SJCRH30 (cell line): ENCODE data around the gene IMP4. TPM values are rescaled to one million over a fixed set of nuclear protein-coding genes. Genes with fewer than 3 reads are reported as not detected.
"Not testable (repeated sequence)": the region's sequence is repeated elsewhere in the genome, so short reads cannot be mapped to it uniquely, and the experiment has no call there.

Experiments used
- DNase-seq, 2 experiments: peaks; one replicate each; pipeline ENCODE4 v3.0.0-alpha.2; 2015 to 2020
- H3K27ac ChIP-seq: fragments of 250-450 bp; sonication (Bioruptor Pico); 2 replicates; pipeline ENCODE4 v1.5.1; 2020; ENCODE audit warnings: mild to moderate bottlenecking, moderate library complexity
- H3K27me3 ChIP-seq: fragments of 250-450 bp; sonication (Bioruptor Pico); 2 replicates; pipeline ENCODE4 v1.5.1; 2020; ENCODE audit warnings: mild to moderate bottlenecking, moderate library complexity
- H3K36me3 ChIP-seq: fragments of 250-450 bp; sonication (Bioruptor Pico); 2 replicates; pipeline ENCODE4 v1.5.1; 2020; ENCODE audit warnings: mild to moderate bottlenecking, moderate library complexity
- H3K4me1 ChIP-seq: fragments of 250-450 bp; sonication (Bioruptor Pico); 2 replicates; pipeline ENCODE4 v1.5.1; 2020; ENCODE audit warnings: mild to moderate bottlenecking, moderate library complexity
- H3K4me3 ChIP-seq: fragments of 250-450 bp; sonication (Bioruptor Pico); 2 replicates; pipeline ENCODE4 v1.5.1; 2020; ENCODE audit warnings: mild to moderate bottlenecking, moderate library complexity
- H3K9me3 ChIP-seq: fragments of 250-450 bp; sonication (Bioruptor Pico); replicated peaks from 2 replicates; pipeline ENCODE4 v1.5.1; 2020; ENCODE audit warnings: mild to moderate bottlenecking, moderate library complexity
- total RNA-seq: library from RNA; depleted of rRNA; stranded (reverse); fragments of >200 nt; shearing (Covaris generic); gene quantifications from 2 replicates; pipeline ENCODE4 v1.2.3, GENCODE V29; 2014

Gene IMP4
- total RNA-seq, 1 experiment from 2014 or later: 77.6 TPM

GRCh38 chr2:130327703-130328527 lies 14.8 kb upstream of the IMP4 start:
- DNase-seq: peak in 1 of 2 experiments; percentile 17
- H3K4me3 ChIP-seq: no peak overlapping the region
- H3K4me1 ChIP-seq: no peaks in the 10 kb centered on the region
- no peaks in the 10 kb centered on the region for H3K9me3 ChIP-seq
- H3K36me3 ChIP-seq: no peaks in the 10 kb centered on the region
- H3K27ac ChIP-seq: no peak overlapping the region
- peaks cover 9% of the 10 kb centered on the region; the same call in 1 of the 2 replicates for H3K27me3 ChIP-seq

DNA sequence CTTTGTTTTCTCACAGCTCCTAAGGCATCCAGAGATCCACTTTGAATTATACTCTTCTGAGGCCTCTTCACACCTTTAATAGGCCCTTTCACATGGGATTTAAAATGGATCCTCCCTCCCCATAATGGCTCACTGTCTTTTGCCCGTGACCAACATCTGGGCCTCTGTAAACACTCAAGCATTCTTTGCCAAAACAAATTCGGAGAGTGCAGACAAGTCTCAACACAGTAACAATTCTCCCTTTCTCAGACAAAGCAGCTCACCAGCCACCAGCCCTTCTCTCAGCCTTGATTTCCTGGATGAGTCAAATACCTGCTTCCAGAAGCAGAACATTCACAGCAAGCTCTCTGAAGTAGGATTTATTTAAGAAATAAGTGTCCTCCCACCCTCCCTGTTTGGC lies 14.0 kb upstream of the IMP4 start:
- peaks cover 9% of the 10 kb centered on the region; the same call in 1 of the 2 replicates for H3K27me3 ChIP-seq
- H3K27ac ChIP-seq: no peak overlapping the region
- no peak overlapping the region for H3K4me3 ChIP-seq
- H3K36me3 ChIP-seq: no peaks in the 10 kb centered on the region
- H3K9me3 ChIP-seq: no peaks in the 10 kb centered on the region
- DNase-seq: no peak
- no peaks in the 10 kb centered on the region for H3K4me1 ChIP-seq

DNA sequence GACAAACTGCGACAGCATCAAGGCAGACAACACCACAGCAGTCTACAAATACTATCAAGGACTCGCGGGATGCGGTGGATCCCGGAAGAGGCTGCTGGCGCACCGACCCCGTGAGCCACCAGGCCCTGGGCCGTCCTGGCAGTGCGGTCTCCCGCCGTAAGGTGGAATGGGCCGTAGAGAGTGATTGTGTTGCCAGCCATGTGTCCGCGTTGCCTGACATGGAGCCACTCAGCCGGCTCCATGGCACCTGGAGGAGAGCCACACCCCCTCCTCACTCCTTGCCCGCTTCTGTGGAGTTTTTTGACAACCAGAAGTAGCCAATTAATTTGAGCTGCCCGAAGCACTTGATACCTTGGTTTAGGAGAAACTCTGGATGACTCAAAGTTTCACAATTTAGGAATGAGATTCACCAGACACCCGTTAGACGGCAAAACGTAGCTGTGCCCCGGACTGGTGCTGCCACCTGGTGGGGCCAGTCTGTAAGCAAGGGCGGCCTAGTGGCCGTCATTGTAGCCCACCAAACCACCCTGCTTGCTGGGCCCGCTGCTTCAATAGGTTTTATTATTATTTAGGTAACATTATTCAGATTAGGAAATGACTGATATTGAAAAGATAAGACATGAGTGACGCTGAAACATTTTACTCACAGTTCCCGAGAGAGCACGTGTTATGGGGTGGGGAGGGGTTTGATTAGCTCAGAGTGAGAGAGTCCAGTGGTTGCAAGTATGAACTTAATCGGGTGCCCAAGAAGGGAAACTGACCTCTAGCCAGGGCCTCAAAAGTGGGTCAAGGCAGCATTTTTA lies 10.2 kb upstream of the IMP4 start:
- Histone ChIP-seq H3K27me3 (peaks cover 9% of the 10 kb centered on the region; the same call in 1 of the 2 replicates), H3K9me3 (no peaks in the 10 kb centered on the region), H3K4me1 (no peaks in the 10 kb centered on the region), H3K36me3 (no peaks in the 10 kb centered on the region), H3K4me3 (no peak overlapping the region), H3K27ac (no peak overlapping the region)
- peak; percentile 63 to 79 for DNase-seq

- H3K27ac ChIP-seq, H3K4me1 ChIP-seq, H3K27me3 ChIP-seq, H3K36me3 ChIP-seq, H3K4me3 ChIP-seq, DNase-seq, H3K9me3 ChIP-seq: not testable (repeated sequence)
Measured at GRCh38 chr2:130333253-130333652, 9.4 kb upstream of the IMP4 start.

DNA sequence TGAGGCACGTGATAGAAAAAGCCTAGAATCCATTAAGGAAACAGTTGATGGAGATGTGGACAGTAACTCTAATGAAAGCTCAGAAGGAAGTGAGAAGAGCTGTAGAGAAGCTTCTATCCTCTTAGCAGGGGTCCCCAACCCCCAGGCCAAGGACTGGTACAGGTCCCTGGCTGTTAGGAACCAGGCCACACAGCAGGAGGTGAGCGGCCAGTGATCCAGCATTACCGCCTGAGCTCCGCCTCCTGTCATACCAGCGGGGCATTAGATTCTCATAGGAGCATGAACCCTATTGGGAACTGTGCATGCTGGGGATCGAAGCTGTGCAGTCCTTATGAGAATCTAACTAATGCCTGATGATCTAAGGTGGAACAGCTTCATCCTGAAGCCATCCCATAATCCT lies 8.7 kb upstream of the IMP4 start:
- Histone ChIP-seq H3K36me3 (no peaks in the 10 kb centered on the region), H3K27me3 (peaks cover 9% of the 10 kb centered on the region; the same call in 1 of the 2 replicates)
- DNase-seq: no peak

GRCh38 chr2:130335226-130335625 lies 7.5 kb upstream of the IMP4 start:
- H3K4me1 ChIP-seq: no peaks in the 10 kb centered on the region
- H3K27me3 ChIP-seq: peaks cover 5% of the 10 kb centered on the region; the same call in 1 of the 2 replicates
- H3K9me3 ChIP-seq: no peaks in the 10 kb centered on the region
- no peaks in the 10 kb centered on the region for H3K36me3 ChIP-seq
- no peak for DNase-seq
- H3K4me3 ChIP-seq: no peak overlapping the region
- H3K27ac ChIP-seq: no peak overlapping the region

More for the DNA sequence above, 8.7 kb upstream of the IMP4 start:
- Histone ChIP-seq H3K9me3 (no peaks in the 10 kb centered on the region), H3K4me1 (no peaks in the 10 kb centered on the region), H3K27ac (no peak overlapping the region), H3K4me3 (no peak overlapping the region)

DNA sequence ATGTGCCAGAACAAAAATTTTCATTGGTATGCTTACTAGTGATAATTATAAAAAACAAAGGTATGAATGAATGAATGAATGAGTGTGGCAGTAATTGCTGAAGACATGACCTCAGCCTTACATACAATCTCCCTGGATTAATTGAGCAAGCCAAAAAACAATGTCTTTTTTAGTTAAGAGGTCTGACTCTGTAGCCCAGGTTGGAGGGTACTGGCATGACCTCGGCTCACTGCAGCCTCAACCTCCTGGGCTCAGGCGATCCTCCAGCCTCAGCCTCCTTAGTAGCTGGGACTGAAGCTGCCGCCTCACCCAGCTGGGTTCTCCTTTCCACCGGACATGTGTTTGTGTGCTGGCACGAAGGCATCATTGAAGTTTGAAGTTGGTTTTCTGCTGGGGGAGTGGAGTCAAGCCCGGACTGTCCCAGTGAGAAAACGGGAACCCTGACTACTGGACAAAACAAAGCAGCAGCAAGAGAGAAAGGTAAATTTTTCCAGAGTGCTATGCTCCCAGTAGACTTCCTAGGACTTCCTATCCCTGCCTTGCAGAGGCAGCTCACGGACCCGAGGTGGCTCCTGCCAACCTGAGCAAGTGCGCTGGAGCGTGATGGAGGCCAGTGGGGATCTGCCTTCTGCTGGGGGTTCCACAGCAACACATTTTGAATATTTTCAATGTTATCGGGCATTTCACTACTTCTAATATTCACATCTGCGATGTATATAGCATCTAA lies 6.4 kb upstream of the IMP4 start:
- H3K27me3 ChIP-seq: peaks cover under 1% of the 10 kb centered on the region; the same call in 1 of the 2 replicates
- H3K36me3 ChIP-seq: no peaks in the 10 kb centered on the region
- H3K27ac ChIP-seq: no peak overlapping the region
- H3K4me1 ChIP-seq: peaks cover 2% of the 10 kb centered on the region; the same call in 1 of the 2 replicates
- H3K4me3 ChIP-seq: no peak overlapping the region
- no peaks in the 10 kb centered on the region for H3K9me3 ChIP-seq
- no peak for DNase-seq

GRCh38 chr2:130336877-130337734 lies 5.6 kb upstream of the IMP4 start:
- no peaks in the 10 kb centered on the region for H3K36me3 ChIP-seq
- no peaks in the 10 kb centered on the region; the same call in 1 of the 2 replicates for H3K27me3 ChIP-seq
- no peaks in the 10 kb centered on the region for H3K9me3 ChIP-seq
- no peak for DNase-seq
- no peak overlapping the region for H3K4me3 ChIP-seq
- no peak overlapping the region for H3K27ac ChIP-seq
- H3K4me1 ChIP-seq: peaks cover 3% of the 10 kb centered on the region; the same call in 1 of the 2 replicates

GRCh38 chr2:130337735-130338325 lies 4.9 kb upstream of the IMP4 start:
- Histone ChIP-seq H3K36me3 (no peaks in the 10 kb centered on the region), H3K27ac (no peak overlapping the region), H3K4me1 (peaks cover 3% of the 10 kb centered on the region; the same call in 1 of the 2 replicates), H3K27me3 (no peaks in the 10 kb centered on the region; the same call in 1 of the 2 replicates), H3K9me3 (no peaks in the 10 kb centered on the region), H3K4me3 (no peak overlapping the region)
- DNase-seq: no peak

GRCh38 chr2:130338793-130339345 lies 3.8 kb upstream of the IMP4 start:
- Histone ChIP-seq H3K4me1 (peaks cover 3% of the 10 kb centered on the region; the same call in 1 of the 2 replicates), H3K27me3 (no peaks in the 10 kb centered on the region), H3K9me3 (no peaks in the 10 kb centered on the region), H3K4me3 (no peak overlapping the region), H3K36me3 (no peaks in the 10 kb centered on the region), H3K27ac (no peak overlapping the region)
- DNase-seq: no peak

- peaks cover 3% of the 10 kb centered on the region; the same call in 1 of the 2 replicates for H3K4me1 ChIP-seq
- no peaks in the 10 kb centered on the region for H3K9me3 ChIP-seq
- DNase-seq: no peak
- no peaks in the 10 kb centered on the region for H3K27me3 ChIP-seq
- H3K4me3 ChIP-seq: no peak overlapping the region
- peaks cover 7% of the 10 kb centered on the region; the same call in 1 of the 2 replicates for H3K36me3 ChIP-seq
- no peak overlapping the region for H3K27ac ChIP-seq
Measured at GRCh38 chr2:130339885-130340745, 2.6 kb upstream of the IMP4 start.

DNA sequence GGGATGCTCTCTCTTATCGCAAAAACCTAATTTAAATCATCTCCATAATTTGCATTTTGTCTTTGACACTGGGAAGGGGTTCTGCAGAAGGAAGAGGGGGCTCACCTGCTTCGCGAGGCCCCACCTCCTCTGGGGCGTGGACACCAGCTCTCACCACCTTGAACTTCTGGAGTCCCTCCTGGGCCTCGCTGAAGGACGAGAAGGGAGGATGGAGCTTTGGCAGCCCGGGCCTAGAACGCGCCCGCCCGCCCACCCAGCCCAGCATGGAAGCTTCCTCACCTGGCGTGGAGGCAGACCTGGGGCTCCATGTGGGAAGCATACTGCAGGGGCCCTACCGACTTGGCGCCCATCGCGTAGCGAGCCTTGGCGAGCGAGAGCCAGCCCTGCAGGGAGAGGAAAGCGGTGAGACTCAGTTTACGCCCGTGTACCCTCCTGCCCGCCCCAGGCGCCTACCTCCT lies 1.1 kb upstream of the IMP4 start:
- Histone ChIP-seq H3K36me3 (peaks cover 20% of the 10 kb centered on the region), H3K9me3 (no peaks in the 10 kb centered on the region), H3K4me3 (peak overlapping the region; percentile 89), H3K4me1 (peaks cover 3% of the 10 kb centered on the region; the same call in 1 of the 2 replicates), H3K27ac (peak overlapping the region; percentile 91; the same call in 1 of the 2 replicates), H3K27me3 (no peaks in the 10 kb centered on the region)
- no peak for DNase-seq
